Panc1 (cell line): Measurements from ENCODE around the gene LRRC70. TPM values are rescaled to one million over a fixed set of nuclear protein-coding genes. Genes with fewer than 3 reads are reported as not detected.

Experiments
- ATAC-seq: fragments of 200-7000 bp; cut with Tn5 transposase; 2 replicates; pipeline ENCODE4 v1.9.1; 2020; ENCODE audit warnings: mild to moderate bottlenecking, moderate library complexity
- BruUV-seq: library from RNA; stranded (reverse); fragments of 400-500 nt; replicated peaks from 2 replicates; lab custom pipeline; 2021; lab: Mats Ljungman, UMichigan
- CTCF ChIA-PET: fragments of 300-600 bp; sonication (Branson Sonifier 250); formaldehyde crosslinking; loops from one replicate; lab custom pipeline; 2022; ENCODE audit warnings: antibody characterized with exemption; lab: Charles Lee
- POLR2A ChIA-PET: fragments of 300-600 bp; sonication (Branson Sonifier 250); formaldehyde crosslinking; loops from one replicate; lab custom pipeline; 2022; ENCODE audit warnings: antibody characterized with exemption; lab: Charles Lee
- DNase-seq: peaks from one replicate; pipeline ENCODE4 v3.0.0-alpha.2; 2010; ENCODE audit warnings: low read depth, low spot score
- H3K27ac ChIP-seq: 2 replicates; pipeline ENCODE4 v1.5.1; 2011; ENCODE audit warnings: mild to moderate bottlenecking, low read length, inconsistent platforms
- H3K27me3 ChIP-seq: fragments of 200-500 bp; sonication (Bioruptor generic); 2 replicates; pipeline ENCODE4 v1.6.0; 2014; ENCODE audit warnings: low read length, inconsistent platforms; ENCODE audit not compliant: control insufficient read depth, insufficient read depth
- H3K36me3 ChIP-seq: fragments of 200-500 bp; sonication (Bioruptor generic); 2 replicates; pipeline ENCODE4 v1.5.1; 2014; ENCODE audit warnings: inconsistent platforms, mild to moderate bottlenecking, low read length, moderate library complexity; ENCODE audit not compliant: control insufficient read depth, insufficient read depth
- H3K4me1 ChIP-seq: 2 replicates; pipeline ENCODE4 v1.5.1; 2011; ENCODE audit warnings: inconsistent platforms, mild to moderate bottlenecking, low read length, moderate library complexity; ENCODE audit not compliant: control insufficient read depth, insufficient read depth
- H3K4me3 ChIP-seq, 2 experiments: 2 replicates each; pipeline ENCODE4 v1.5.1; 2011 to 2012; ENCODE audit warnings: low read depth in 2 of 2, low read length in 2 of 2, mild to moderate bottlenecking in 2 of 2, inconsistent platforms in 1 of 2, moderate library complexity in 1 of 2
- H3K9me3 ChIP-seq: fragments of 200-500 bp; sonication (Bioruptor generic); 2 replicates; pipeline ENCODE4 v1.5.1; 2014; ENCODE audit warnings: low read depth, mild to moderate bottlenecking, inconsistent platforms, low read length, moderate library complexity; ENCODE audit not compliant: control insufficient read depth, insufficient read depth
- POLR2AphosphoS5 ChIP-seq: IDR thresholded peaks from 2 replicates; pipeline ENCODE4 v1.6.1; 2012; ENCODE audit warnings: mild to moderate bottlenecking, low read depth, low read length, moderate library complexity
- SIN3A ChIP-seq: IDR thresholded peaks from 2 replicates; pipeline ENCODE4 v1.6.1; 2012; ENCODE audit warnings: low read depth, mild to moderate bottlenecking, low read length, moderate library complexity, borderline replicate concordance; ENCODE audit not compliant: insufficient read depth
- TCF7L2 ChIP-seq: IDR thresholded peaks from 2 replicates; pipeline ENCODE4 v1.6.1; 2011; ENCODE audit warnings: mild to moderate bottlenecking, low read depth, low read length, inconsistent platforms
- in situ Hi-C: cut with HindIII; loops from 2 replicates; pipeline ENCODE4 v1.10.0; 2016; ENCODE audit warnings: low sequenced_read_pairs, low pct_unique_long_range_greater_than_20kb
- intact Hi-C: fragments of 100-400 bp; cut with micrococcal nuclease; formaldehyde crosslinking; loops from one replicate; pipeline ENCODE4 v1.10.0; 2022; ENCODE audit not compliant: unreplicated experiment
- total RNA-seq: library from RNA; stranded (reverse); gene quantifications from one replicate; pipeline ENCODE4 v1.2.1, GENCODE V29; 2021; ENCODE audit not compliant: unreplicated experiment
- TF ChIP-seq, protein P1 (sequence below): fragments of 450-650 bp; IDR thresholded peaks from 2 replicates; pipeline ENCODE4 v1.5.1; 2017; ENCODE audit warnings: mild to moderate bottlenecking
- TF ChIP-seq, protein P2 (sequence below), 2 experiments: IDR thresholded peaks; 2 replicates each; pipeline ENCODE4 v1.6.1; 2011 to 2012; ENCODE audit warnings: low read depth in 2 of 2, control low read depth in 1 of 2, low read length in 1 of 2, mild to moderate bottlenecking in 1 of 2, moderate library complexity in 1 of 2; ENCODE audit not compliant: insufficient read depth in 1 of 2

The LRRC70 gene
- total RNA-seq, 1 experiment from 2014 or later = 0.13 TPM

DNA sequence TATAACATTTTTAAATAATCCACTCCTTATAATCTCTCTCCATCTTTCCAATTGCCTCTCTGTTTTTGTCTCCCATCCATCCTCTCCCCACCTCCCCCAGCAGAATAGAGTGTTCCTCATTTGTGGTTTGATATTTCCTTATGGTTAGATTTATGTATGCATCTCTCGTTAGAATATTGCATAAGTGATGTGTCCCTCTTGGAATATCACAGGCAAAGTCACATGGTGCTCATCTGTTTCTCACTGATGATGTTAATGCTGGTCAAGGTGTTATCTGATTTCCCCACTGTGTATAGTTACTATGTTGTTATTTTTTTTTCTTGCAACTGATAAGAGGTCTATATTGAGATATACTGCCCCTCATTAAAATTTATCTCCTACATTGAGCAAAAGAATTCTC, 3.1 kb upstream of the LRRC70 start:
- TF ChIP-seq, protein P1, sequence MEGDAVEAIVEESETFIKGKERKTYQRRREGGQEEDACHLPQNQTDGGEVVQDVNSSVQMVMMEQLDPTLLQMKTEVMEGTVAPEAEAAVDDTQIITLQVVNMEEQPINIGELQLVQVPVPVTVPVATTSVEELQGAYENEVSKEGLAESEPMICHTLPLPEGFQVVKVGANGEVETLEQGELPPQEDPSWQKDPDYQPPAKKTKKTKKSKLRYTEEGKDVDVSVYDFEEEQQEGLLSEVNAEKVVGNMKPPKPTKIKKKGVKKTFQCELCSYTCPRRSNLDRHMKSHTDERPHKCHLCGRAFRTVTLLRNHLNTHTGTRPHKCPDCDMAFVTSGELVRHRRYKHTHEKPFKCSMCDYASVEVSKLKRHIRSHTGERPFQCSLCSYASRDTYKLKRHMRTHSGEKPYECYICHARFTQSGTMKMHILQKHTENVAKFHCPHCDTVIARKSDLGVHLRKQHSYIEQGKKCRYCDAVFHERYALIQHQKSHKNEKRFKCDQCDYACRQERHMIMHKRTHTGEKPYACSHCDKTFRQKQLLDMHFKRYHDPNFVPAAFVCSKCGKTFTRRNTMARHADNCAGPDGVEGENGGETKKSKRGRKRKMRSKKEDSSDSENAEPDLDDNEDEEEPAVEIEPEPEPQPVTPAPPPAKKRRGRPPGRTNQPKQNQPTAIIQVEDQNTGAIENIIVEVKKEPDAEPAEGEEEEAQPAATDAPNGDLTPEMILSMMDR = no peak
- TF ChIP-seq, protein P2, sequence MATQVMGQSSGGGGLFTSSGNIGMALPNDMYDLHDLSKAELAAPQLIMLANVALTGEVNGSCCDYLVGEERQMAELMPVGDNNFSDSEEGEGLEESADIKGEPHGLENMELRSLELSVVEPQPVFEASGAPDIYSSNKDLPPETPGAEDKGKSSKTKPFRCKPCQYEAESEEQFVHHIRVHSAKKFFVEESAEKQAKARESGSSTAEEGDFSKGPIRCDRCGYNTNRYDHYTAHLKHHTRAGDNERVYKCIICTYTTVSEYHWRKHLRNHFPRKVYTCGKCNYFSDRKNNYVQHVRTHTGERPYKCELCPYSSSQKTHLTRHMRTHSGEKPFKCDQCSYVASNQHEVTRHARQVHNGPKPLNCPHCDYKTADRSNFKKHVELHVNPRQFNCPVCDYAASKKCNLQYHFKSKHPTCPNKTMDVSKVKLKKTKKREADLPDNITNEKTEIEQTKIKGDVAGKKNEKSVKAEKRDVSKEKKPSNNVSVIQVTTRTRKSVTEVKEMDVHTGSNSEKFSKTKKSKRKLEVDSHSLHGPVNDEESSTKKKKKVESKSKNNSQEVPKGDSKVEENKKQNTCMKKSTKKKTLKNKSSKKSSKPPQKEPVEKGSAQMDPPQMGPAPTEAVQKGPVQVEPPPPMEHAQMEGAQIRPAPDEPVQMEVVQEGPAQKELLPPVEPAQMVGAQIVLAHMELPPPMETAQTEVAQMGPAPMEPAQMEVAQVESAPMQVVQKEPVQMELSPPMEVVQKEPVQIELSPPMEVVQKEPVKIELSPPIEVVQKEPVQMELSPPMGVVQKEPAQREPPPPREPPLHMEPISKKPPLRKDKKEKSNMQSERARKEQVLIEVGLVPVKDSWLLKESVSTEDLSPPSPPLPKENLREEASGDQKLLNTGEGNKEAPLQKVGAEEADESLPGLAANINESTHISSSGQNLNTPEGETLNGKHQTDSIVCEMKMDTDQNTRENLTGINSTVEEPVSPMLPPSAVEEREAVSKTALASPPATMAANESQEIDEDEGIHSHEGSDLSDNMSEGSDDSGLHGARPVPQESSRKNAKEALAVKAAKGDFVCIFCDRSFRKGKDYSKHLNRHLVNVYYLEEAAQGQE (IDR thresholded peaks at IDR 0.05; ENCODE audit: insufficient read depth in 1 of 2, low read depth in 2 of 2, low read length in 1 of 2) = no peak
- TF ChIP-seq SIN3A (no peak), POLR2AphosphoS5 (no peak), TCF7L2 (no peak)
- Histone ChIP-seq H3K4me3 (no peak overlapping the region), H3K27ac (no peak overlapping the region), H3K36me3 (no peaks in the 10 kb centered on the region), H3K4me1 (no peaks in the 10 kb centered on the region), H3K27me3 (no peaks in the 10 kb centered on the region), H3K9me3 (no peaks in the 10 kb centered on the region)
- ATAC-seq (no peak), DNase-seq (no peak)
- in situ Hi-C loops = no loop called here
- BruUV-seq = no TSS peak
- POLR2A ChIA-PET = no interaction called here
- CTCF ChIA-PET = no interaction called here
- intact Hi-C loops = no loop called here

DNA sequence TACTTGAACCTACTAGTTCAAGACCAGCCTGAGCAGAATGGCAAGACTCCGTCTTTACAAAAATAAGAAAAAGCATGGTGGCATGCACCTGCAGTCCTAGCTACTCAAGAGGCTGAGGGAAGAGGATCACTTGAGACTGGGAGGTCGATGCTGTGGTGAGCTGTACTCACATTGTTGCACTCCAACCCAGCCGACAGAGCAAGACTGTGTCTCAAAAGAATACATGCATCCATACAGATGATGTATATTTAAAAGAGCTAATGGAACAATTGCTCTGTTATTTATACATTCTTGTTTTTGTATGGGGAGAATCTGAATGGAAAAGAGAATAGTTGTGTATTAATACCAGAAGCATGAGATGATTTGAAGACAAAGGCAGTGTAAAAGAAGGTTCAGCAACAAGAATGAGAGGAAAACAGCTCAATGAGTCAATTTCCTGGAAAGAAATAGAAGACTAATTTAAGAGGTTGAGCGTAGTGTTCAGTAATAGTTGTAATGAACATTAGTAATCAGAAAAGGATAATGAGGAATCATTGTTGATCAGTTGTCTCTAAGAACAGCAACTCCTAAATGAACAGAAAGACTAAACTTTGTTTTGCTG, 1.9 kb upstream of the LRRC70 start:
- Histone ChIP-seq H3K36me3 (no peaks in the 10 kb centered on the region), H3K27me3 (no peaks in the 10 kb centered on the region), H3K27ac (no peak overlapping the region), H3K4me1 (no peaks in the 10 kb centered on the region), H3K4me3 (no peak overlapping the region), H3K9me3 (no peaks in the 10 kb centered on the region)
- no peak for TF ChIP-seq POLR2AphosphoS5
- TF ChIP-seq TCF7L2 = no peak
- TF ChIP-seq, protein P2 (IDR thresholded peaks at IDR 0.05; ENCODE audit: insufficient read depth in 1 of 2, low read depth in 2 of 2, low read length in 1 of 2) = no peak
- no peak for TF ChIP-seq SIN3A
- TF ChIP-seq, protein P1 = no peak
- intact Hi-C loops = no loop called here
- CTCF ChIA-PET = no interaction called here
- in situ Hi-C loops = no loop called here
- POLR2A ChIA-PET = no interaction called here
- no peak for DNase-seq
- no TSS peak for BruUV-seq
- ATAC-seq = no peak
